GM06990 (cell line): ENCODE measurements around the gene ZNF776.
A peak's percentile ranks its signal among the peaks of the same experiment; 100 is the strongest.

Source experiments
- DNase-seq: peaks from one replicate; pipeline ENCODE4 v3.0.0-alpha.2; 2011; ENCODE audit not compliant: insufficient read length; ENCODE audit errors: extremely low read depth
- H3K27me3 ChIP-seq: replicated peaks from 2 replicates; pipeline ENCODE4 v1.6.0; 2011; ENCODE audit warnings: low read length; ENCODE audit not compliant: control insufficient read depth, insufficient read depth
- H3K36me3 ChIP-seq: 2 replicates; pipeline ENCODE4 v1.5.1; 2011; ENCODE audit warnings: low read length; ENCODE audit not compliant: control insufficient read depth, insufficient read depth
- H3K4me3 ChIP-seq: replicated peaks from 2 replicates; pipeline ENCODE4 v1.5.1; 2011; ENCODE audit warnings: low read depth, mild to moderate bottlenecking, control low read depth, low read length
- TF ChIP-seq, protein P1 (sequence below): IDR thresholded peaks from 2 replicates; pipeline ENCODE4 v1.5.1; 2011; ENCODE audit warnings: low read length, control low read depth, mild to moderate bottlenecking, inconsistent platforms; ENCODE audit not compliant: insufficient read depth, poor library complexity, severe bottlenecking

The ZNF776 gene

DNA sequence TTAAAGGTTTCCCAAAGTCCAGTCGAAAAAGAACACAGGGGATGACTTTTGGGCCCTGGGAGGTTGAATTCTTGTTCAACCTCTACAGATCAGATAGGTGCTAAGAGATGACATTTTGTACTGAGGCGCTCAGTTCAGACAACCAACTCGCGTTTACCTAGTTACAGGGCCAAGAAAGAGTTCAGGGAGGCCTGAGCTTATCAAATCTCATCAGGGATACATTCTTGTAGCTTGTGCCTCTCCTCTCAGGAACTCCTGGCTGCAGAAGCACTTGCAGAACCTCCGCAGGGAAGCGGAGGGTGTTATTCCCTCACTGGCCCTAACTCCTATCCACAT is 825 bp downstream of the ZNF776 start:
- DNase-seq, result no peak
- peak overlapping the region; percentile 74 for H3K4me3 ChIP-seq
- peaks cover 13% of the 10 kb centered on the region for H3K36me3 ChIP-seq
- no peaks in the 10 kb centered on the region for H3K27me3 ChIP-seq
- TF ChIP-seq, protein P1, sequence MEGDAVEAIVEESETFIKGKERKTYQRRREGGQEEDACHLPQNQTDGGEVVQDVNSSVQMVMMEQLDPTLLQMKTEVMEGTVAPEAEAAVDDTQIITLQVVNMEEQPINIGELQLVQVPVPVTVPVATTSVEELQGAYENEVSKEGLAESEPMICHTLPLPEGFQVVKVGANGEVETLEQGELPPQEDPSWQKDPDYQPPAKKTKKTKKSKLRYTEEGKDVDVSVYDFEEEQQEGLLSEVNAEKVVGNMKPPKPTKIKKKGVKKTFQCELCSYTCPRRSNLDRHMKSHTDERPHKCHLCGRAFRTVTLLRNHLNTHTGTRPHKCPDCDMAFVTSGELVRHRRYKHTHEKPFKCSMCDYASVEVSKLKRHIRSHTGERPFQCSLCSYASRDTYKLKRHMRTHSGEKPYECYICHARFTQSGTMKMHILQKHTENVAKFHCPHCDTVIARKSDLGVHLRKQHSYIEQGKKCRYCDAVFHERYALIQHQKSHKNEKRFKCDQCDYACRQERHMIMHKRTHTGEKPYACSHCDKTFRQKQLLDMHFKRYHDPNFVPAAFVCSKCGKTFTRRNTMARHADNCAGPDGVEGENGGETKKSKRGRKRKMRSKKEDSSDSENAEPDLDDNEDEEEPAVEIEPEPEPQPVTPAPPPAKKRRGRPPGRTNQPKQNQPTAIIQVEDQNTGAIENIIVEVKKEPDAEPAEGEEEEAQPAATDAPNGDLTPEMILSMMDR, result no peak

DNA sequence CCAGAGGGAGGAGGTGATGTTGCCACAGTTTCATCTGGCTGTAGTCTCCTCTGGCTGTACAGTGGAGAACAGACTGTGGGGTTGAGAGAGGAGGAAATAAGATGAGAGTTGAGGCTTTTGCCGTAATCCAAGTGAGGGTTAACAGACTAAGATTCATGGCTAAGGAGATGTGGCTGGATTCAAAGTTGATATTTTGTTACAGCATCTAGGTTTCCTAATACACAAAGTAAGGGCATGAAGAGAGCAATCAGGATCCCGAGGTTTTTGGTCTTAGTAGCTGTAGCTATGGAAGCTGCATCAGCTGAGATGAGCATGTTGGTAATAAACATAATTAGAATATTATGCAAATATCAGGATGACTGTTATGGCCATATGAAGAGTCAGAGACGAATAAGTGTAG is 1.4 kb downstream of the ZNF776 start:
- peaks cover 19% of the 10 kb centered on the region for H3K36me3 ChIP-seq
- TF ChIP-seq, protein P1, result no peak
- no peak for DNase-seq
- peak overlapping the region; percentile 74 for H3K4me3 ChIP-seq
- H3K27me3 ChIP-seq, result no peaks in the 10 kb centered on the region

DNA sequence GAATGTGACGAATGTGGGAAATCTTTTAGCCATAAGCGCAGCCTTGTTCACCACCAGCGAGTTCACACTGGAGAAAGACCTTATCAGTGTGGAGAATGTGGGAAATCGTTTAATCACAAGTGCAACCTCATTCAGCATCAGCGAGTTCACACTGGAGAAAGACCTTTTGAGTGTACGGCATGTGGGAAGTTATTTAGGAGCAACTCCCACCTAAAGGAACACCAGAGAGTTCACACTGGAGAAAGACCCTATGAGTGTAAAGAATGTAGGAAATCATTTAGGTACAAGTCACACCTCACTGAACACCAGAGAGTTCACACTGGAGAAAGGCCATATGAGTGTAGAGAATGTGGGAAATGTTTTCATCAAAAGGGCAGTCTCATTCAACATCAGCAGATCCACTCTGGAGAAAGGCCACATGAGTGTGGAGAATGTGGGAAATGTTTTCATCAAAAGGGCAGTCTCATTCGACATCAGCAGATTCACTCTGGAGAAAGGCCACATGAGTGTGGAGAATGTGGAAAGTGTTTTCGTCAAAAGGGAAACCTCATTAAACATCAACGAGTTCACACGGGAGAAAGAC is 7.6 kb downstream of the ZNF776 start:
- TF ChIP-seq, protein P1, result no peak
- DNase-seq, result no peak
- Histone ChIP-seq H3K36me3 (peaks cover 37% of the 10 kb centered on the region), H3K4me3 (no peak overlapping the region), H3K27me3 (no peaks in the 10 kb centered on the region)

DNA sequence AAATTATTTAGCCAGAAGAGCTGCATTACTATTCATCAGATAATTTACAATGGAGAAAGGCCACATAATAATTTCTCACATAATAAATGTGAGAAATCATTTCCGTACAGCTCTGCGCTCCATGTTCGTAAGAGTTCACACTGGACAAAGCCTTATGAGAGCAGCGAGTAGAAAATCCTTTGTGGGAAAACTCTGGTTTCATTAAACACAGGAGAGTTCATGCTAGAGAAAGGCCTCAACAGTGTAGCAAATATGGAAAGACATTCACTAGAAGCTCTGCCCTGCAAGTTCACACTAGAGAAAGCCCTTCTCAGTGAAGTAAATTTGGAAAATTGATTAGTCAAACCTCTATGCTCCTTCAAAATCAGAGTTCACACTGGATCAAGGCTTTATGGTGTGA is 8.4 kb downstream of the ZNF776 start:
- DNase-seq, result no peak
- Histone ChIP-seq H3K4me3 (no peak overlapping the region), H3K36me3 (peaks cover 44% of the 10 kb centered on the region), H3K27me3 (no peaks in the 10 kb centered on the region)
- TF ChIP-seq, protein P1, result no peak

DNA sequence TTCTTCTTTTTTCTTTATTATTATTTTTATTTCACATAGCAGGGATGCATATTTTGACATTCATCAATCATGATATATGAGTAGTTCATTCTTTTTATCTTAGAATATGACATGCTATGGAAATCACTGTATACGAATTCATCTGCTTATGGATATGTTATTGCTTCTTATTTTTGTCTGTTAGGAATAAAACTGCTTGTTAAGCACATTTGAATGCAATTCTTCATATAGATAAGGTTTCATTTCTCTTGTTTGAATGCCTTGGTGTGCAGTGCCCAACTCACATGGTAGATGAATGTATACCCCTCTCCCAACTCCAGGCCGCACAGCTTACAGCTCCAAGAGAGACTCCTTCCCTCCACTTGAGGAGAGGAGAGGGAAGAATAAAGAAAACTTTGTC is 11.3 kb downstream of the ZNF776 start:
- Histone ChIP-seq H3K36me3 (peaks cover 30% of the 10 kb centered on the region), H3K27me3 (no peaks in the 10 kb centered on the region), H3K4me3 (no peak overlapping the region)
- no peak for DNase-seq
- TF ChIP-seq, protein P1, result no peak

DNA sequence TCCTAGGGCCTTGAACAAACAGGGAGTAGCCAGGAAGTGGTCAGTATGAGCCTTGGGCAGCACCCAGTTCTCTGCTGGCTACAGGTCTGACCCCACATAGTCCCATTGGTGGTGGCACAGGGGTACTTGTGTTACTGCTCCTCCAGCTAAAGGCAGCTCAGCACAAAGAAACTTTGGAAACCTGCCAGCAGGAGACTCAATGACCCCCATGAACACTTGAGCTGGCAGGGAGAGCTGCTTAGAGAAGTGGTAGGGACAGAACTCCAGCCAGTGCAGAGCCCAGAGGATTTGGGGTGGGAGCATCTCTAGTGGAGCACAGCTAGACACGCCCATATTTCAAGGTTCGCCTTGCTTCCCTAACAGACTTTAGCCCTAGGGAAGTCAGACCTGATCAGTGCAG is 12.5 kb downstream of the ZNF776 start:
- TF ChIP-seq, protein P1, result no peak
- Histone ChIP-seq H3K36me3 (peaks cover 19% of the 10 kb centered on the region), H3K4me3 (no peak overlapping the region), H3K27me3 (no peaks in the 10 kb centered on the region)
- DNase-seq, result no peak
